Measurements from ENCODE around the gene PKP4.

DNA sequence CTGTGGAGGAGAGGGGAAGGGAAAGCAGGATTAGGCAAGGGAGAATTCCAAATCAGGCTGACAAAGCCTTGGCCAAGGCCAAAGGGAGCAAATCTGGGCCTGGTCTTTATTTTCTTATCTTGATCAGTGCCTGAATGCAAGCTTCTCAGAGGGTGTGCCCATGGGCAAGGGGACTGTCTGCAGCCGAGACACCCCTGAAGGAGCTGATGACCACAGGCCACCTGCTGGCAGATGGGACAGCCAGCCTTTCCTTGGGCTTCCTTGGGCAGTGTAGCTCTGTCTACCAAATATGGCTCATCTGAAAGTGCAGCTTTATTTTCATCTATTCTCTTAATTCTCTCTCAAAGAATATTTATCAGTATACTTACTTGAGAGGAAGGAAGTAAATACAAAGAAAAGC is 117.0 kb downstream of the PKP4 start:
- TF ChIP-seq, protein P1, sequence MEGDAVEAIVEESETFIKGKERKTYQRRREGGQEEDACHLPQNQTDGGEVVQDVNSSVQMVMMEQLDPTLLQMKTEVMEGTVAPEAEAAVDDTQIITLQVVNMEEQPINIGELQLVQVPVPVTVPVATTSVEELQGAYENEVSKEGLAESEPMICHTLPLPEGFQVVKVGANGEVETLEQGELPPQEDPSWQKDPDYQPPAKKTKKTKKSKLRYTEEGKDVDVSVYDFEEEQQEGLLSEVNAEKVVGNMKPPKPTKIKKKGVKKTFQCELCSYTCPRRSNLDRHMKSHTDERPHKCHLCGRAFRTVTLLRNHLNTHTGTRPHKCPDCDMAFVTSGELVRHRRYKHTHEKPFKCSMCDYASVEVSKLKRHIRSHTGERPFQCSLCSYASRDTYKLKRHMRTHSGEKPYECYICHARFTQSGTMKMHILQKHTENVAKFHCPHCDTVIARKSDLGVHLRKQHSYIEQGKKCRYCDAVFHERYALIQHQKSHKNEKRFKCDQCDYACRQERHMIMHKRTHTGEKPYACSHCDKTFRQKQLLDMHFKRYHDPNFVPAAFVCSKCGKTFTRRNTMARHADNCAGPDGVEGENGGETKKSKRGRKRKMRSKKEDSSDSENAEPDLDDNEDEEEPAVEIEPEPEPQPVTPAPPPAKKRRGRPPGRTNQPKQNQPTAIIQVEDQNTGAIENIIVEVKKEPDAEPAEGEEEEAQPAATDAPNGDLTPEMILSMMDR (conservative IDR thresholded peaks at IDR 0.05 in 1 of 2, IDR thresholded peaks at IDR 0.05 in 1 of 2; ENCODE audit: extremely low read depth in 1 of 2, insufficient read depth in 1 of 2, low read depth in 1 of 2, low read length in 2 of 2), result no peak
- TF ChIP-seq EZH2 (IDR thresholded peaks at IDR 0.05; ENCODE audit: borderline replicate concordance, low read length), result no peak
